HepG2 (cell line): ENCODE data around the gene LIMK2. TPM values are rescaled to one million over a fixed set of nuclear protein-coding genes. Genes with fewer than 3 reads are reported as not detected.

Source experiments
- ATAC-seq: fragments of 200-7000 bp; cut with Tn5 transposase; 3 replicates; pipeline ENCODE4 v1.9.1; 2020; ENCODE audit warnings: mild to moderate bottlenecking, moderate library complexity
- BruUV-seq: library from RNA; stranded (reverse); fragments of 400-500 nt; replicated peaks from 2 replicates; lab custom pipeline; 2021; lab: Mats Ljungman, UMichigan
- CTCF ChIA-PET: fragments of 300-600 bp; formaldehyde crosslinking; extraction: SDS; loops from one replicate; lab custom pipeline; 2021; ENCODE audit warnings: low total read pairs, inconsistent platforms, low intra/inter-chr PET ratio; lab: Yijun Ruan, JAX
- POLR2A ChIA-PET: fragments of 350-600 bp; sonication (Branson Sonifier 250); formaldehyde crosslinking; loops from one replicate; lab custom pipeline; 2020; ENCODE audit warnings: antibody characterized with exemption, inconsistent platforms; lab: Yijun Ruan, JAX
- DNase-seq: peaks from one replicate; pipeline ENCODE4 v3.0.0-alpha.2; 2015; ENCODE audit warnings: low spot score
- FAIRE-seq: peaks from 3 replicates; lab custom pipeline; 2011; peaks lifted over from hg19 to GRCh38; lab: Jason Lieb, UNC
- H2AFZ ChIP-seq: one replicate; pipeline ENCODE4 v1.6.1; 2011; ENCODE audit warnings: low read length, inconsistent platforms
- H3K27ac ChIP-seq: fragments of 300-600 bp; 3 replicates; pipeline ENCODE4 v1.8.0; 2011; ENCODE audit warnings: mixed run types, mild to moderate bottlenecking, mixed read lengths, low read length, inconsistent platforms; ENCODE audit not compliant: insufficient read depth; ENCODE audit errors: extremely low read length
- H3K27me3 ChIP-seq, 2 experiments: fragments of 200-600 bp in 1 of 2; 2 replicates in 1 of 2; 3 replicates in 1 of 2; pipeline versions ENCODE4 v1.6.0 to v1.8.0; 2011; ENCODE audit warnings: low read length in 2 of 2, mild to moderate bottlenecking in 2 of 2, moderate library complexity in 2 of 2, inconsistent platforms in 1 of 2; ENCODE audit not compliant: insufficient read depth in 2 of 2, control insufficient read depth in 1 of 2
- H3K36me3 ChIP-seq, 2 experiments: fragments of 200-600 bp in 1 of 2; replicated peaks in 1 of 2; 2 replicates in 1 of 2; 3 replicates in 1 of 2; pipeline versions ENCODE4 v1.5.1 to v1.8.0; 2011; ENCODE audit warnings: low read length in 2 of 2, inconsistent platforms in 1 of 2; ENCODE audit not compliant: insufficient read depth in 2 of 2, control insufficient read depth in 1 of 2
- H3K4me1 ChIP-seq: 2 replicates; pipeline ENCODE4 v1.5.1; 2012; ENCODE audit warnings: low read length, inconsistent platforms; ENCODE audit not compliant: insufficient read depth
- H3K4me2 ChIP-seq: 2 replicates; pipeline ENCODE4 v1.6.0; 2011; ENCODE audit warnings: low read depth, low read length, inconsistent platforms
- H3K4me3 ChIP-seq, 3 experiments: fragments of 200-600 bp in 1 of 3; sonication (generic), shearing (Covaris generic) in 1 of 3; replicated peaks in 1 of 3; 2 replicates each; pipeline ENCODE4 v1.5.1; 2011 to 2016; ENCODE audit warnings: low read length in 3 of 3, inconsistent platforms in 2 of 3, low read depth in 2 of 3, mild to moderate bottlenecking in 2 of 3, control low read depth in 1 of 3, mixed read lengths in 1 of 3; ENCODE audit not compliant: insufficient read depth in 1 of 3
- H3K79me2 ChIP-seq: one replicate; pipeline ENCODE4 v1.6.1; 2011; ENCODE audit warnings: low read length, inconsistent platforms; ENCODE audit not compliant: insufficient read depth
- H3K9ac ChIP-seq: 2 replicates; pipeline ENCODE4 v1.6.0; 2011; ENCODE audit warnings: mild to moderate bottlenecking, low read depth, low read length, inconsistent platforms; ENCODE audit not compliant: insufficient read depth
- H3K9me3 ChIP-seq: 2 replicates; pipeline ENCODE4 v1.5.1; 2012; ENCODE audit warnings: mild to moderate bottlenecking, low read length
- H4K20me1 ChIP-seq: 2 replicates; pipeline ENCODE4 v1.6.0; 2011; ENCODE audit warnings: inconsistent platforms, mild to moderate bottlenecking, low read length, moderate library complexity; ENCODE audit not compliant: insufficient read depth
- CBX5 ChIP-seq: sonication (generic); formaldehyde crosslinking; IDR thresholded peaks from 2 replicates; pipeline ENCODE4 v1.4.0; 2020; ENCODE audit warnings: missing genetic modification reagents, borderline replicate concordance
- KDM4B ChIP-seq: sonication (generic); formaldehyde crosslinking; IDR thresholded peaks from 2 replicates; pipeline ENCODE4 v1.4.0; 2020; ENCODE audit warnings: missing genetic modification reagents
- RAD21 ChIP-seq: fragments of 450-650 bp; formaldehyde crosslinking; IDR thresholded peaks from 2 replicates; pipeline ENCODE4 v1.5.0; 2020; ENCODE audit warnings: mild to moderate bottlenecking
- TRAFD1 ChIP-seq: sonication (generic); formaldehyde crosslinking; IDR thresholded peaks from 2 replicates; pipeline ENCODE4 v1.5.1; 2020; ENCODE audit warnings: missing genetic modification reagents, mild to moderate bottlenecking, borderline replicate concordance
- WIZ ChIP-seq: sonication (generic); formaldehyde crosslinking; IDR thresholded peaks from 2 replicates; pipeline ENCODE4 v1.5.1; 2020; ENCODE audit warnings: mild to moderate bottlenecking, missing genetic modification reagents
- ZFP41 ChIP-seq: sonication (generic); formaldehyde crosslinking; IDR thresholded peaks from 2 replicates; pipeline ENCODE4 v1.4.0; 2020; ENCODE audit warnings: mild to moderate bottlenecking, missing genetic modification reagents, borderline replicate concordance
- ZFY ChIP-seq: sonication (generic); formaldehyde crosslinking; IDR thresholded peaks from 2 replicates; pipeline ENCODE4 v1.4.0; 2020; ENCODE audit warnings: missing genetic modification reagents
- ZNF333 ChIP-seq: sonication (generic); formaldehyde crosslinking; IDR thresholded peaks from 2 replicates; pipeline ENCODE4 v1.4.0; 2020; ENCODE audit warnings: mild to moderate bottlenecking, missing genetic modification reagents, borderline replicate concordance
- ZNF580 ChIP-seq: IDR thresholded peaks from 2 replicates; pipeline ENCODE4 v1.6.1; 2016; ENCODE audit warnings: low read depth, borderline replicate concordance
- ZNF772 ChIP-seq: sonication (generic); formaldehyde crosslinking; IDR thresholded peaks from 2 replicates; pipeline ENCODE4 v1.5.0; 2020; ENCODE audit warnings: mild to moderate bottlenecking, missing genetic modification reagents
- ZNF891 ChIP-seq: sonication (generic); formaldehyde crosslinking; IDR thresholded peaks from 2 replicates; pipeline ENCODE4 v1.5.0; 2020; ENCODE audit warnings: mild to moderate bottlenecking, missing genetic modification reagents
- WGBS: methylation state at CpG from one replicate; pipeline ENCODE4 v1.1.6; 2017; ENCODE audit warnings: low lambda C conversion rate; 5-methylcytosine and 5-hydroxymethylcytosine counted together
- in situ Hi-C: cut with HindIII; loops from 2 replicates; pipeline ENCODE4 v1.10.0; 2017; ENCODE audit warnings: low pct_unique_long_range_greater_than_20kb; ENCODE audit not compliant: extremely low pct_ligation_motif_present
- intact Hi-C: fragments of 100-400 bp; cut with micrococcal nuclease; formaldehyde crosslinking; loops from one replicate; pipeline ENCODE4 v1.10.0; 2022; ENCODE audit not compliant: unreplicated experiment
- polyA plus RNA-seq, 8 experiments: library from polyadenylated mRNA; depleted of rRNA in 3 of 8; stranded (reverse) in 7 of 8; unstranded in 1 of 8; fragments of >200 nt; fragmentation: Illumina TruSeq in 4 of 8; extraction: Trizol in 4 of 8; gene quantifications; 2 replicates each; pipeline versions ENCODE4 v1.2.1 to v1.2.3, GENCODE V29; 2011 to 2016; ENCODE audit warnings: low read depth in 4 of 8, missing spikeins in 1 of 8, mixed read lengths in 1 of 8; ENCODE audit not compliant: insufficient read depth in 1 of 8
- total RNA-seq, 5 experiments: library from RNA; depleted of rRNA; stranded (reverse); fragments of >200 nt; fragmentation: Illumina TruSeq; extraction: Trizol; gene quantifications; 2 replicates each; pipeline ENCODE4 v1.2.3, GENCODE V29; 2016; ENCODE audit warnings: low read depth in 1 of 5
- TF ChIP-seq, protein P1 (sequence below): sonication (generic); formaldehyde crosslinking; IDR thresholded peaks from 2 replicates; pipeline ENCODE4 v1.8.1; 2022; ENCODE audit warnings: low read depth, mild to moderate bottlenecking, missing genetic modification reagents
- TF ChIP-seq, protein P2 (sequence below): sonication (generic); formaldehyde crosslinking; conservative IDR thresholded peaks from 2 replicates; pipeline ENCODE4 v1.8.0; 2022; ENCODE audit warnings: mild to moderate bottlenecking, moderate library complexity, missing genetic modification reagents

LIMK2 gene
- total and polyA plus RNA-seq, 2 of the 13 experiments (the other 11 are each of a cell fraction or from before 2014, with no cell fraction given), result 20.9 to 29.8 TPM

- TF ChIP-seq ZNF772 (CRISPR knock-in tag) (no peak), ZNF891 (CRISPR knock-in tag) (no peak), ZNF580 (CRISPR knock-in tag) (no peak), KDM4B (CRISPR knock-in tag) (no peak), WIZ (no peak), TRAFD1 (CRISPR knock-in tag) (no peak), ZNF333 (no peak), CBX5 (CRISPR knock-in tag) (no peak), RAD21 (CRISPR knock-in tag) (no peak), ZFY (CRISPR knock-in tag) (no peak), ZFP41 (CRISPR knock-in tag) (no peak)
- TF ChIP-seq, protein P1, sequence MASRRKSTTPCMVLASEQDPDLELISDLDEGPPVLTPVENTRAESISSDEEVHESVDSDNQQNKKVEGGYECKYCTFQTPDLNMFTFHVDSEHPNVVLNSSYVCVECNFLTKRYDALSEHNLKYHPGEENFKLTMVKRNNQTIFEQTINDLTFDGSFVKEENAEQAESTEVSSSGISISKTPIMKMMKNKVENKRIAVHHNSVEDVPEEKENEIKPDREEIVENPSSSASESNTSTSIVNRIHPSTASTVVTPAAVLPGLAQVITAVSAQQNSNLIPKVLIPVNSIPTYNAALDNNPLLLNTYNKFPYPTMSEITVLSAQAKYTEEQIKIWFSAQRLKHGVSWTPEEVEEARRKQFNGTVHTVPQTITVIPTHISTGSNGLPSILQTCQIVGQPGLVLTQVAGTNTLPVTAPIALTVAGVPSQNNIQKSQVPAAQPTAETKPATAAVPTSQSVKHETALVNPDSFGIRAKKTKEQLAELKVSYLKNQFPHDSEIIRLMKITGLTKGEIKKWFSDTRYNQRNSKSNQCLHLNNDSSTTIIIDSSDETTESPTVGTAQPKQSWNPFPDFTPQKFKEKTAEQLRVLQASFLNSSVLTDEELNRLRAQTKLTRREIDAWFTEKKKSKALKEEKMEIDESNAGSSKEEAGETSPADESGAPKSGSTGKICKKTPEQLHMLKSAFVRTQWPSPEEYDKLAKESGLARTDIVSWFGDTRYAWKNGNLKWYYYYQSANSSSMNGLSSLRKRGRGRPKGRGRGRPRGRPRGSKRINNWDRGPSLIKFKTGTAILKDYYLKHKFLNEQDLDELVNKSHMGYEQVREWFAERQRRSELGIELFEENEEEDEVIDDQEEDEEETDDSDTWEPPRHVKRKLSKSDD, result no peak
- TF ChIP-seq, protein P2, sequence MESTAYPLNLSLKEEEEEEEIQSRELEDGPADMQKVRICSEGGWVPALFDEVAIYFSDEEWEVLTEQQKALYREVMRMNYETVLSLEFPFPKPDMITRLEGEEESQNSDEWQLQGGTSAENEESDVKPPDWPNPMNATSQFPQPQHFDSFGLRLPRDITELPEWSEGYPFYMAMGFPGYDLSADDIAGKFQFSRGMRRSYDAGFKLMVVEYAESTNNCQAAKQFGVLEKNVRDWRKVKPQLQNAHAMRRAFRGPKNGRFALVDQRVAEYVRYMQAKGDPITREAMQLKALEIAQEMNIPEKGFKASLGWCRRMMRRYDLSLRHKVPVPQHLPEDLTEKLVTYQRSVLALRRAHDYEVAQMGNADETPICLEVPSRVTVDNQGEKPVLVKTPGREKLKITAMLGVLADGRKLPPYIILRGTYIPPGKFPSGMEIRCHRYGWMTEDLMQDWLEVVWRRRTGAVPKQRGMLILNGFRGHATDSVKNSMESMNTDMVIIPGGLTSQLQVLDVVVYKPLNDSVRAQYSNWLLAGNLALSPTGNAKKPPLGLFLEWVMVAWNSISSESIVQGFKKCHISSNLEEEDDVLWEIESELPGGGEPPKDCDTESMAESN, result no peak
- TF ChIP-seq, all 625 proteins: peak for 0
- BruUV-seq, result no TSS peak
- intact Hi-C loops, result no loop called here
- FAIRE-seq (no peak), ATAC-seq (no peak), DNase-seq (no peak)
- H2AFZ ChIP-seq, result no peak overlapping the region
- peaks cover 46 to 82% of the 10 kb centered on the region in 2 experiments for H3K36me3 ChIP-seq
- H3K79me2 ChIP-seq, result no peaks in the 10 kb centered on the region
- peaks cover 12% of the 10 kb centered on the region; the same call in 1 of the 2 replicates for H4K20me1 ChIP-seq
- no peak overlapping the region for H3K4me2 ChIP-seq
- ChIA-PET CTCF (no interaction called here), POLR2A (no interaction called here)
- H3K9me3 ChIP-seq, result no peaks in the 10 kb centered on the region
- H3K27me3 ChIP-seq, result no peaks in the 10 kb centered on the region
- H3K4me1 ChIP-seq, result no peaks in the 10 kb centered on the region
- WGBS, result 97% methylated on average over 6 of the region's 6 CpGs
- no peak overlapping the region for H3K9ac ChIP-seq
- no peak overlapping the region for H3K27ac ChIP-seq
- no peak overlapping the region for H3K4me3 ChIP-seq
- in situ Hi-C loops, result no loop called here
These were observed 52.0 kb downstream of the LIMK2 start for GRCh38 chr22:31263896-31264640.
